Lung (tissue), 12 donors: Measurements from ENCODE around the gene KIAA2012. TPM values are rescaled to one million over a fixed set of nuclear protein-coding genes. Genes with fewer than 3 reads are reported as not detected.

ENCODE experiments used
- ATAC-seq: fragments of 200-7000 bp; cut with Tn5 transposase; one replicate; pipeline ENCODE4 v1.9.1; 2020; ENCODE audit warnings: moderate number of reproducible peaks; ENCODE audit not compliant: insufficient read depth, low FRiP score
- DNase-seq, 3 donors: peaks; one replicate each; pipeline ENCODE4 v3.0.0-alpha.2; 2013 to 2017
- H3K27ac ChIP-seq, 2 donors: one replicate each; pipeline ENCODE4 v1.5.1; 2013; ENCODE audit warnings: mild to moderate bottlenecking in 2 of 2, moderate library complexity in 2 of 2, control low read depth in 1 of 2, inconsistent platforms in 1 of 2, low read depth in 1 of 2, low read length in 1 of 2
- H3K27me3 ChIP-seq, 3 donors: one replicate each; pipeline ENCODE4 v1.5.1; 2013; ENCODE audit warnings: low read length in 2 of 3; ENCODE audit not compliant: control insufficient read depth in 3 of 3, insufficient read depth in 3 of 3
- H3K36me3 ChIP-seq, 4 donors: one replicate each; pipeline ENCODE4 v1.5.1; 2013; ENCODE audit warnings: low read length in 4 of 4, mild to moderate bottlenecking in 1 of 4, moderate library complexity in 1 of 4; ENCODE audit not compliant: control insufficient read depth in 4 of 4, insufficient read depth in 4 of 4
- H3K4me1 ChIP-seq, 5 donors: one replicate each; pipeline ENCODE4 v1.5.1; 2013; ENCODE audit warnings: low read length in 5 of 5, mild to moderate bottlenecking in 2 of 5, moderate library complexity in 1 of 5; ENCODE audit not compliant: control insufficient read depth in 5 of 5, insufficient read depth in 5 of 5
- H3K4me3 ChIP-seq: one replicate; pipeline ENCODE4 v1.5.1; 2013; ENCODE audit warnings: mild to moderate bottlenecking, control low read depth, moderate library complexity
- H3K9ac ChIP-seq, 2 donors: one replicate each; pipeline ENCODE4 v1.5.1; 2013; ENCODE audit warnings: low read length in 2 of 2, control low read depth in 1 of 2; ENCODE audit not compliant: insufficient read depth in 1 of 2
- H3K9me3 ChIP-seq, 4 donors: one replicate each; pipeline ENCODE4 v1.5.1; 2013; ENCODE audit warnings: low read length in 3 of 4, mild to moderate bottlenecking in 1 of 4, moderate library complexity in 1 of 4; ENCODE audit not compliant: control insufficient read depth in 4 of 4, insufficient read depth in 3 of 4
- CTCF ChIP-seq: IDR thresholded peaks from 2 replicates; pipeline ENCODE4 v1.5.1; 2012; ENCODE audit warnings: mild to moderate bottlenecking; ENCODE audit errors: control extremely low read depth, extremely low read depth
- WGBS, 2 donors: extraction: QIAGEN DNeasy Blood & Tissue Kit; methylation state at CpG; one replicate each; pipeline ENCODE4 v1.1.7; 2013; 5-methylcytosine and 5-hydroxymethylcytosine counted together
- polyA plus RNA-seq, 2 donors: library from polyadenylated mRNA; stranded (reverse); fragments of 200-250 nt; gene quantifications; one replicate each; pipeline ENCODE4 v1.2.1, GENCODE V29; 2013
- total RNA-seq, 2 donors: library from RNA; depleted of rRNA in 1 of 2; stranded (reverse); fragments of >200 nt in 1 of 2; gene quantifications; one replicate each; pipeline ENCODE4 v1.2.1, GENCODE V29; 2014 to 2021
- donor health status: control.
- donor health status: control.
- donor health status: Bipolar disorder and iron deficiency.
- donor health status: healthy.
- donor health status: DM: yes; HTN: yes; CAD: no.

KIAA2012 gene
- total and polyA plus RNA-seq, 4 donors: 0.69 to 8.5 (median 3.6) TPM

GRCh38 chr2:202032846-202033316 is 40.2 kb upstream of the KIAA2012 start:
- ATAC-seq: peak; percentile 32
- no peaks in the 10 kb centered on the region for H3K27me3 ChIP-seq
- H3K4me1 ChIP-seq: peaks cover 0 to 47% (median 15%) of the 10 kb centered on the region in 5 donors

DNA sequence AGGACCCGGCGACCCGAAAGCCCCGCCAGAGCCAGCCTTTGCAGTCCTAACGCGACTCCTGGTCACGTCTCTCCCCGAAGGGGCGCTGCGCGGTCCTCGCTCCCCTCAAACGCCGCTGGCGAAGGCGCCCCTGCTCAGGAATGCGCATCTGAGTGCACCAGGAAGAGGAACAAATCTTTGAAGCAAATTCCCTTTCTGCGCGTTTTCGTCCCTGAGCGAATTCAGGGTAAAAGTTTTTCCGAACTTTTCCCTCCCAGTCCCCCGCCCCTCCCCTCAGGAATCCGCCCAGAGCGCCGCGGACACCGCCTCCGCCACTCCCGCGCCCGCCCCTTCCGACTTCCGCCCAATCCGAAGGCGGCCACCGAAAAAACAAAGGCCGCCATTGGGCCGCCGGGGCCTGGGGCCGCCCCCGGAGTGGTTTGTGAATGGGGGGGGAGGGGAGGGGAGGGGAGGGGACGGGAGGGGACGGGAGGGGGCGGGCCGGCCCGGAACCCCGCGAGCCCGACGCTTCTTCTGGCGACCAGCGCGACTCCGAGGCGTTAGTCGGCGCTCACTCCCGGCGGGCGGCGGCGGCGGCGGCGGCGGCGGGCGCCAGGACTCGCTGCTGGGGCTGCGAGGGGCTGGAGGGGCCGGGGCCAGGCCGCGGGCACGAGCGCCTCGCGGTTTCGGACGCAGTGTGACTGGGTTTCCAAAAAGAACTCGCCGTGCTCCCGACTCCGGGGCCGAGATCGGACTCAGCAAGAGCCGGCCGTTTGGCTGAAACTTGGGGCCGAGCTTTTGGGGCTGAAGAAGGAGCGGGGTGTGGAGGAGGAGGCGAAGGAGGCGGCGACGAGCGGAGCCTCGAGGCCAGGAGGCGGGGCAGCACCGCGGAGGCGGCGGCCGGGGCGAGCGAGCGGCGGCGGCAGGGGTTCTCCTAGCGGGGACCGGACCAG is 39.5 kb upstream of the KIAA2012 start, which contains the start of gene FZD7:
FZD7 (plus strand) TSS at position 539 of the 932 bp plus-strand sequence. CDS start 793 bp downstream, outside the sequence.
- DNase-seq (peak; percentile 97 to 99 (median 98)), ATAC-seq (peak; percentile 92)
- Histone ChIP-seq H3K27ac (peak within 1 kb of the TSS; percentile 75 to 98), H3K27me3 (no peaks in the 10 kb centered on the region), H3K4me1 (peaks cover 0 to 54% (median 15%) of the 10 kb centered on the region in 5 donors), H3K36me3 (peaks cover 0 to 17% (median 4%) of the 10 kb centered on the region in 4 donors), H3K9me3 (peaks cover 0 to 7% (median 0%) of the 10 kb centered on the region in 4 donors), H3K4me3 (peak within 1 kb of the TSS; percentile 65), H3K9ac (peak within 1 kb of the TSS; percentile 68 to 97)
- TF ChIP-seq CTCF: no peak
- WGBS, 2 donors: 1% methylated on average over 71 to 108 of the region's 109 CpGs

More at GRCh38 chr2:202032846-202033316, 40.2 kb upstream of the KIAA2012 start:
- Histone ChIP-seq H3K9me3 (peaks cover 0 to 7% (median 0%) of the 10 kb centered on the region in 4 donors), H3K27ac (peak overlapping the region in 1 of 2 donors; percentile 98), H3K9ac (peak overlapping the region; percentile 68 to 97), H3K36me3 (peaks cover 0 to 17% (median 3%) of the 10 kb centered on the region in 4 donors), H3K4me3 (peak overlapping the region; percentile 65)
- WGBS, 2 donors: 0 to 1% methylated on average over 33 to 42 of the region's 42 CpGs
- TF ChIP-seq CTCF: no peak
- DNase-seq: peak; percentile 88 to 90 (median 90)

- Histone ChIP-seq H3K9ac (peak overlapping the region in 1 of 2 donors; percentile 34), H3K27ac (peak overlapping the region; percentile 75 to 90), H3K9me3 (peaks cover 0 to 7% (median 0%) of the 10 kb centered on the region in 4 donors), H3K4me3 (peak overlapping the region; percentile 64), H3K36me3 (peaks cover 0 to 17% (median 5%) of the 10 kb centered on the region in 4 donors), H3K27me3 (no peaks in the 10 kb centered on the region), H3K4me1 (peaks cover 0 to 63% (median 21%) of the 10 kb centered on the region in 5 donors)
- ATAC-seq (no peak), DNase-seq (peak; percentile 38 to 45 (median 43))
- TF ChIP-seq CTCF: no peak
- WGBS, 2 donors: 1% methylated on average over 87 to 105 of the region's 105 CpGs
These were observed 38.6 kb upstream of the KIAA2012 start for GRCh38 chr2:202034249-202035088.
